K562 (cell line): Measurements from ENCODE around the gene TEX261. TPM values are rescaled to one million over a fixed set of nuclear protein-coding genes. Genes with fewer than 3 reads are reported as not detected.

ENCODE experiments used
- ATAC-seq: fragments of 200-7000 bp; cut with Tn5 transposase; 3 replicates; pipeline ENCODE4 v1.9.1; 2020; ENCODE audit warnings: moderate library complexity
- BruUV-seq: library from RNA; stranded (reverse); fragments of 400-500 nt; replicated peaks from 2 replicates; lab custom pipeline; 2021; lab: Mats Ljungman, UMichigan
- CTCF ChIA-PET: fragments of 300-600 bp; formaldehyde crosslinking; extraction: SDS; loops from one replicate; lab custom pipeline; 2021; ENCODE audit warnings: low intra/inter-chr PET ratio; lab: Yijun Ruan, JAX
- POLR2A ChIA-PET: fragments of 300-600, 350-650 bp; sonication (Branson Sonifier 250); formaldehyde crosslinking; extraction: SDS; loops from one replicate; lab custom pipeline; 2021; ENCODE audit warnings: antibody characterized with exemption, inconsistent platforms; lab: Yijun Ruan, JAX
- DNase-seq, 4 experiments: peaks; one replicate each; pipeline versions ENCODE4 v3.0.0 to v3.0.0-alpha.2; 2011 to 2018; ENCODE audit warnings: low spot score in 3 of 4, mixed read lengths in 3 of 4; ENCODE audit errors: extremely low read depth in 1 of 4
- FAIRE-seq: peaks from 2 replicates; lab custom pipeline; 2011; peaks lifted over from hg19 to GRCh38; lab: Jason Lieb, UNC
- H2AFZ ChIP-seq: 2 replicates; pipeline ENCODE4 v1.6.0; 2011; ENCODE audit warnings: low read depth, low read length, control low read depth, inconsistent platforms
- H3K27ac ChIP-seq: fragments of 200-600 bp; 3 replicates; pipeline ENCODE4 v1.8.0; 2011; ENCODE audit warnings: low read depth, mild to moderate bottlenecking, control low read depth, inconsistent platforms, low read length, moderate library complexity, mixed read lengths; ENCODE audit errors: extremely low read depth
- H3K27me3 ChIP-seq, 2 experiments: fragments of 300-600 bp in 1 of 2; 2 replicates in 1 of 2; 3 replicates in 1 of 2; pipeline versions ENCODE4 v1.6.0 to v1.8.0; 2011; ENCODE audit warnings: inconsistent platforms in 2 of 2, low read length in 2 of 2, mild to moderate bottlenecking in 1 of 2, mixed read lengths in 1 of 2, moderate library complexity in 1 of 2; ENCODE audit not compliant: control insufficient read depth in 2 of 2, insufficient read depth in 2 of 2
- H3K36me3 ChIP-seq: fragments of 300-600 bp; 3 replicates; pipeline ENCODE4 v1.8.0; 2011; ENCODE audit warnings: mild to moderate bottlenecking, low read length, inconsistent platforms; ENCODE audit not compliant: control insufficient read depth, insufficient read depth
- H3K4me1 ChIP-seq, 2 experiments: fragments of 200-600 bp in 1 of 2; replicated peaks in 1 of 2; 2 replicates in 1 of 2; 3 replicates in 1 of 2; pipeline versions ENCODE4 v1.5.1 to v1.8.0; 2011; ENCODE audit warnings: inconsistent platforms in 2 of 2, low read length in 2 of 2, mild to moderate bottlenecking in 1 of 2, mixed read lengths in 1 of 2, moderate library complexity in 1 of 2; ENCODE audit not compliant: control insufficient read depth in 2 of 2, insufficient read depth in 2 of 2
- H3K4me2 ChIP-seq: 2 replicates; pipeline ENCODE4 v1.6.1; 2011; ENCODE audit warnings: low read length, control low read depth, inconsistent platforms, mixed read lengths; ENCODE audit not compliant: insufficient read depth
- H3K4me3 ChIP-seq: fragments of 200-600 bp; sonication (generic), shearing (Covaris generic); 2 replicates; pipeline ENCODE4 v1.5.1; 2016; ENCODE audit warnings: control low read depth, inconsistent platforms
- H3K79me2 ChIP-seq: fragments of 200-600 bp; 3 replicates; pipeline ENCODE4 v1.8.0; 2011; ENCODE audit warnings: low read length, inconsistent platforms; ENCODE audit not compliant: control insufficient read depth, insufficient read depth
- H3K9ac ChIP-seq, 2 experiments: 2 replicates each; pipeline versions ENCODE4 v1.6.0 to v1.6.1; 2011; ENCODE audit warnings: low read depth in 2 of 2, low read length in 2 of 2, control low read depth in 1 of 2, inconsistent platforms in 1 of 2, mild to moderate bottlenecking in 1 of 2, mixed read lengths in 1 of 2; ENCODE audit not compliant: insufficient read depth in 1 of 2
- H3K9me1 ChIP-seq: one replicate; pipeline ENCODE4 v1.6.0; 2011; ENCODE audit warnings: inconsistent platforms, mild to moderate bottlenecking, low read length, moderate library complexity; ENCODE audit not compliant: control insufficient read depth, insufficient read depth
- H3K9me3 ChIP-seq: replicated peaks from 2 replicates; pipeline ENCODE4 v1.5.1; 2011; ENCODE audit warnings: low read depth, low read length, inconsistent platforms; ENCODE audit not compliant: control insufficient read depth, insufficient read depth
- H4K20me1 ChIP-seq: replicated peaks from 2 replicates; pipeline ENCODE4 v1.6.1; 2011; ENCODE audit warnings: low read length, inconsistent platforms, mixed read lengths; ENCODE audit not compliant: control insufficient read depth, insufficient read depth
- BACH1 ChIP-seq: fragments of 200-800 bp; sonication (Bioruptor generic); IDR thresholded peaks from 2 replicates; pipeline ENCODE4 v1.6.1; 2016; ENCODE audit warnings: missing genetic modification characterization, missing compliant biosample characterization
- ELK3 ChIP-seq: fragments of 450-650 bp; formaldehyde crosslinking; IDR thresholded peaks from 2 replicates; pipeline ENCODE4 v1.4.0; 2020; ENCODE audit warnings: mild to moderate bottlenecking
- SMAD4 ChIP-seq: fragments of 250-450 bp; sonication (Bioruptor Pico); conservative IDR thresholded peaks from 2 replicates; pipeline ENCODE4 v1.8.0; 2021; ENCODE audit warnings: inconsistent platforms, mild to moderate bottlenecking, moderate library complexity
- SMARCA4 ChIP-seq: fragments of 450-650 bp; IDR thresholded peaks from 2 replicates; pipeline ENCODE4 v1.6.1; 2016
- SMC3 ChIP-seq: conservative IDR thresholded peaks from 2 replicates; pipeline ENCODE4 v1.6.1; 2011; ENCODE audit warnings: low read depth, low read length, improper control_type of control experiment; ENCODE audit not compliant: insufficient read depth
- WGBS: fragments of 100-300 bp; shearing (Covaris generic); methylation state at CpG from one replicate; pipeline ENCODE4 v1.1.6; 2016; ENCODE audit warnings: low coverage, mixed read lengths; ENCODE audit not compliant: insufficient coverage; ENCODE audit errors: missing lambda C conversion rate; 5-methylcytosine and 5-hydroxymethylcytosine counted together
- in situ Hi-C: fragments of 300-500 bp; cut with MboI; formaldehyde crosslinking; loops from 4 replicates; pipeline ENCODE4 v1.15.0; 2018; ENCODE audit warnings: inconsistent platforms, mixed read lengths
- intact Hi-C: fragments of 100-400 bp; cut with micrococcal nuclease; formaldehyde crosslinking; loops from 2 replicates; pipeline ENCODE4 v1.14.2; 2022
- polyA plus RNA-seq, 8 experiments: library from polyadenylated mRNA; depleted of rRNA in 4 of 8; stranded (reverse) in 5 of 8; unstranded in 3 of 8; fragments of >200 nt; fragmentation: Nextera tagmentation in 2 of 8; fragmentation: Illumina TruSeq in 1 of 8; extraction: Ambion mirVana in 2 of 8; extraction: Trizol in 1 of 8; gene quantifications; 2 replicates each; pipeline versions ENCODE4 v1.2.1 to v1.2.3, GENCODE V29; 2011 to 2014; ENCODE audit warnings: inconsistent platforms in 1 of 8, missing spikeins in 1 of 8
- total RNA-seq, 7 experiments: library from RNA; depleted of rRNA in 6 of 7; stranded (reverse); fragments of >200 nt in 6 of 7; fragmentation: Illumina TruSeq in 2 of 7; extraction: Trizol in 2 of 7; gene quantifications; 2 replicates each; pipeline versions ENCODE4 v1.2.1 to v1.2.3, GENCODE V29; 2011 to 2021; ENCODE audit warnings: low replicate concordance in 1 of 7
- TF ChIP-seq, protein P1 (sequence below): sonication (generic); formaldehyde crosslinking; IDR thresholded peaks from 2 replicates; pipeline ENCODE4 v1.4.0; 2020; ENCODE audit warnings: mild to moderate bottlenecking, missing genetic modification reagents

Gene TEX261
- total and polyA plus RNA-seq, 9 of the 15 experiments (the other 6 are each of a cell fraction or from before 2014, with no cell fraction given), result 11.9 to 110 (median 51.9) TPM

DNA sequence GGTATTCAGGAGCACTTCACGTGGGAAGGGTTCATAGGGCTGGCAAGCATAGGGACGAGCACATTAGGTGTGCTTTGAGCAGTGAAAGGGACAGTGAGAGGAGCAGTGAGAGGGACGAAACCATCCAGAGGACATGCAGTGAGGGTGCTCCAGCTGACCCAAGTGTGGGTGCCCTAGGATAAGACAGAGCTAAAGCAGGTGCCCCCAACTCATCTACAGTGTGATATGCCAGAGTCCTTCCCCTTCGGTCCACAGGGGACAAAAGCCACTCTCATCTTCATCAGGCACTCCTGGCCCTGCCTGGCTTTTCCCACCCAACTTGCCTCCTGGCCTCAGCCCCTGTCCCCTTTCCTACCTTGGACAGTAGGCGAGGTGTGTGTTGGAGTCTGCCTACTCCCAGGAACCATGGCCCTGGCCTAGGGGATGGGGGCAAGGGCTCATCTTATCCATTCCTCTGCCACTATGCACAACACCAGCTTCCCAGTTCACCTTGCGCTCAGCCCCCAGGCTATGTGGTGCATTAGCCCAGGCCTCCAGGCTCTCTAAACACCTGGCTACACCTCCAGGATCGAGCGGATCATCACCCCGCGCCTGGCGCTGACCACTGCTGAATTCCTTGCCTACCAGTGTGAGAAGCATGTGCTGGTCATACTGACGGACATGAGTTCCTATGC is 32.3 kb downstream of the TEX261 start (continued):
- TF ChIP-seq BACH1, result no peak
- TF ChIP-seq, all 486 proteins: peak for 0

DNA sequence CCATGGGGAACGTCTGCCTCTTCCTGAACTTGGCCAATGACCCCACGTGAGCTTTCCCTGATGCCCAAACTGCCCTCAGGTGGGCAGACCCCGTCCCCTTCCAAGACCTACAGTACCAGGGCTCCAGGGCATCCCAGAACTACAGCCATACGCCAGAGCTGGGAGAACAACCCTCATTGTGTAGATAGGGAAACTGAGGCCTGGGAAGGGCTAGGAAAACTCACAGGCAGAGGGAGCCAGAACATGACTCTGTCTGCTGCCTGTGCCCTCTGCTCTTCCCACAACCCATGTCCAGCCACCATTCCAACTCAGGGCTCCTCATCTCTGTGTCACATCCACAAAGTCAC is 33.1 kb downstream of the TEX261 start:
- H2AFZ ChIP-seq, result no peak overlapping the region
- intact Hi-C loops (no loop called here), in situ Hi-C loops (no loop called here)
- WGBS, result 0% methylated on average over 3 of the region's 4 CpGs
- DNase-seq (no peak), ATAC-seq (no peak)
- H4K20me1 ChIP-seq, result no peaks in the 10 kb centered on the region; the same call in none of the 2 replicates
- no peak overlapping the region for H3K9ac ChIP-seq
- no peaks in the 10 kb centered on the region for H3K79me2 ChIP-seq
- peaks cover 0 to 14% of the 10 kb centered on the region in 2 experiments; a peak in 3 of 5 replicates for H3K4me1 ChIP-seq
- no peaks in the 10 kb centered on the region for H3K9me3 ChIP-seq
- H3K9me1 ChIP-seq, result no peaks in the 10 kb centered on the region
- H3K4me2 ChIP-seq, result no peak overlapping the region
- H3K27me3 ChIP-seq, result peaks cover 7 to 66% of the 10 kb centered on the region in 2 experiments; a peak in 3 of 5 replicates
- H3K4me3 ChIP-seq, result no peak overlapping the region
- H3K27ac ChIP-seq, result no peak overlapping the region
- CTCF ChIA-PET, result no interaction called here
- no peak for TF ChIP-seq ELK3 (CRISPR knock-in tag)
- TF ChIP-seq SMC3, result no peak
- TF ChIP-seq SMARCA4, result no peak
- no peak for TF ChIP-seq SMAD4 (CRISPR knock-in tag)
- TF ChIP-seq, protein P1, sequence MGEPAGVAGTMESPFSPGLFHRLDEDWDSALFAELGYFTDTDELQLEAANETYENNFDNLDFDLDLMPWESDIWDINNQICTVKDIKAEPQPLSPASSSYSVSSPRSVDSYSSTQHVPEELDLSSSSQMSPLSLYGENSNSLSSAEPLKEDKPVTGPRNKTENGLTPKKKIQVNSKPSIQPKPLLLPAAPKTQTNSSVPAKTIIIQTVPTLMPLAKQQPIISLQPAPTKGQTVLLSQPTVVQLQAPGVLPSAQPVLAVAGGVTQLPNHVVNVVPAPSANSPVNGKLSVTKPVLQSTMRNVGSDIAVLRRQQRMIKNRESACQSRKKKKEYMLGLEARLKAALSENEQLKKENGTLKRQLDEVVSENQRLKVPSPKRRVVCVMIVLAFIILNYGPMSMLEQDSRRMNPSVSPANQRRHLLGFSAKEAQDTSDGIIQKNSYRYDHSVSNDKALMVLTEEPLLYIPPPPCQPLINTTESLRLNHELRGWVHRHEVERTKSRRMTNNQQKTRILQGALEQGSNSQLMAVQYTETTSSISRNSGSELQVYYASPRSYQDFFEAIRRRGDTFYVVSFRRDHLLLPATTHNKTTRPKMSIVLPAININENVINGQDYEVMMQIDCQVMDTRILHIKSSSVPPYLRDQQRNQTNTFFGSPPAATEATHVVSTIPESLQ (CRISPR knock-in tag), result no peak
- TF ChIP-seq, all 486 proteins: peak for 0
- H3K36me3 ChIP-seq, result no peaks in the 10 kb centered on the region
- FAIRE-seq, result no peak
- no TSS peak for BruUV-seq
- POLR2A ChIA-PET, result interaction anchor here (0.7 kb wide), 1 partner anchor 13 kb away, joined by 3 read pairs; no protein-coding TSS in a partner anchor
